Measurements from ENCODE around the gene KMT2B. TPM values are rescaled to one million over a fixed set of nuclear protein-coding genes. Genes with fewer than 3 reads are reported as not detected.
A peak's percentile ranks its signal among the peaks of the same experiment; 100 is the strongest.

KMT2B gene
- total RNA-seq, 1 donor, result 6.5 TPM

GRCh38 chr19:35748106-35749020 is 30.6 kb downstream of the KMT2B start, which contains the start of gene LIN37:
TSS of gene LIN37 (plus strand) at chr19:35748576. CDS start at chr19:35748725, 149 bp downstream.
- H3K27me3 ChIP-seq (ENCODE audit: insufficient read depth, low read length), result no peaks in the 10 kb centered on the region
- H3K36me3 ChIP-seq (ENCODE audit: insufficient read depth, low read length), result peaks cover 28% of the 10 kb centered on the region
- peak within 1 kb of the TSS; percentile 88 for H2AFZ ChIP-seq (ENCODE audit: low read length)
- H3K9me3 ChIP-seq (ENCODE audit: low read depth, low read length), result no peaks in the 10 kb centered on the region
- H3K4me3 ChIP-seq (ENCODE audit: insufficient read depth, low read length), result peak within 1 kb of the TSS; percentile 95
- H3K27ac ChIP-seq (ENCODE audit: low read depth, low read length), result peak within 1 kb of the TSS; percentile 82
- peaks cover 29% of the 10 kb centered on the region for H3K4me1 ChIP-seq (ENCODE audit: insufficient read depth, low read length)
- peak; percentile 99 for DNase-seq (ENCODE audit: insufficient read length, low spot score, missing footprints)
- H3K79me2 ChIP-seq (ENCODE audit: insufficient read depth, low read length), result peaks cover 43% of the 10 kb centered on the region
- H4K20me1 ChIP-seq (ENCODE audit: insufficient read depth, low read length), result peaks cover 11% of the 10 kb centered on the region
- TF ChIP-seq, protein P1, sequence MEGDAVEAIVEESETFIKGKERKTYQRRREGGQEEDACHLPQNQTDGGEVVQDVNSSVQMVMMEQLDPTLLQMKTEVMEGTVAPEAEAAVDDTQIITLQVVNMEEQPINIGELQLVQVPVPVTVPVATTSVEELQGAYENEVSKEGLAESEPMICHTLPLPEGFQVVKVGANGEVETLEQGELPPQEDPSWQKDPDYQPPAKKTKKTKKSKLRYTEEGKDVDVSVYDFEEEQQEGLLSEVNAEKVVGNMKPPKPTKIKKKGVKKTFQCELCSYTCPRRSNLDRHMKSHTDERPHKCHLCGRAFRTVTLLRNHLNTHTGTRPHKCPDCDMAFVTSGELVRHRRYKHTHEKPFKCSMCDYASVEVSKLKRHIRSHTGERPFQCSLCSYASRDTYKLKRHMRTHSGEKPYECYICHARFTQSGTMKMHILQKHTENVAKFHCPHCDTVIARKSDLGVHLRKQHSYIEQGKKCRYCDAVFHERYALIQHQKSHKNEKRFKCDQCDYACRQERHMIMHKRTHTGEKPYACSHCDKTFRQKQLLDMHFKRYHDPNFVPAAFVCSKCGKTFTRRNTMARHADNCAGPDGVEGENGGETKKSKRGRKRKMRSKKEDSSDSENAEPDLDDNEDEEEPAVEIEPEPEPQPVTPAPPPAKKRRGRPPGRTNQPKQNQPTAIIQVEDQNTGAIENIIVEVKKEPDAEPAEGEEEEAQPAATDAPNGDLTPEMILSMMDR (IDR thresholded peaks at IDR 0.05; ENCODE audit: extremely low read depth, low read depth, low read length), result no peak
- peak within 1 kb of the TSS; percentile 89 for H3K4me2 ChIP-seq (ENCODE audit: insufficient read depth, low read length)

DNA sequence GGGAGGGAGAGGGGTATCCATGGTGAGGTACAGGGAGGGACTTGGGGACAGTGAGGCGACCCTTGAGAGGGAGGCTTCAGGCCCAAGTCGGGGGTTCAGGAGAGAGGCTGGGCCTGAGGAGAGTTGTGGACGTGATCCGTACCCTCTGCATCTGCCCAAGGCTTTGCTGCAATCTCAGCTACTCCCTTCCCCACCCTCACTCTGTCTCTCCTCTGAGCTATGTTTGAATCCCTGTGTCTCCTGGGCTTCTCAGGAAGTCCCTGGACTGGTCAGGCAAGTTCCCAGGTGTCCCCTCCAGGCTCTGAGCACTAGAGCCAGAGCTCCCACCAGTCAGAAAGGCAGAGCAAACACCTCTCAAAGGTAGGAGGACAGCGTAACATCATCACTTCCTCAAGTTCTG is 32.4 kb downstream of the KMT2B start:
- Histone ChIP-seq H4K20me1 (ENCODE audit: insufficient read depth, low read length) (peaks cover 8% of the 10 kb centered on the region), H3K27ac (ENCODE audit: low read depth, low read length) (no peak overlapping the region), H3K4me2 (ENCODE audit: insufficient read depth, low read length) (peak overlapping the region; percentile 36), H3K9me3 (ENCODE audit: low read depth, low read length) (no peaks in the 10 kb centered on the region), H3K4me1 (ENCODE audit: insufficient read depth, low read length) (peaks cover 24% of the 10 kb centered on the region), H2AFZ (ENCODE audit: low read length) (no peak overlapping the region), H3K36me3 (ENCODE audit: insufficient read depth, low read length) (peaks cover 35% of the 10 kb centered on the region), H3K79me2 (ENCODE audit: insufficient read depth, low read length) (peaks cover 37% of the 10 kb centered on the region), H3K4me3 (ENCODE audit: insufficient read depth, low read length) (no peak overlapping the region), H3K27me3 (ENCODE audit: insufficient read depth, low read length) (no peaks in the 10 kb centered on the region)
- no peak for DNase-seq (ENCODE audit: insufficient read length, low spot score, missing footprints)
- TF ChIP-seq, protein P1 (IDR thresholded peaks at IDR 0.05; ENCODE audit: extremely low read depth, low read depth, low read length), result no peak

- DNase-seq (ENCODE audit: insufficient read length, low spot score, missing footprints), result no peak
- Histone ChIP-seq H3K36me3 (ENCODE audit: insufficient read depth, low read length) (peaks cover 31% of the 10 kb centered on the region), H3K4me2 (ENCODE audit: insufficient read depth, low read length) (no peak overlapping the region), H3K4me1 (ENCODE audit: insufficient read depth, low read length) (peaks cover 22% of the 10 kb centered on the region), H3K4me3 (ENCODE audit: insufficient read depth, low read length) (no peak overlapping the region), H3K27me3 (ENCODE audit: insufficient read depth, low read length) (no peaks in the 10 kb centered on the region), H4K20me1 (ENCODE audit: insufficient read depth, low read length) (peaks cover 8% of the 10 kb centered on the region), H3K27ac (ENCODE audit: low read depth, low read length) (no peak overlapping the region), H3K79me2 (ENCODE audit: insufficient read depth, low read length) (peaks cover 21% of the 10 kb centered on the region), H2AFZ (ENCODE audit: low read length) (no peak overlapping the region), H3K9me3 (ENCODE audit: low read depth, low read length) (no peaks in the 10 kb centered on the region)
- TF ChIP-seq, protein P1 (IDR thresholded peaks at IDR 0.05; ENCODE audit: extremely low read depth, low read depth, low read length), result no peak
Observed at GRCh38 chr19:35751839-35752745, 34.3 kb downstream of the KMT2B start.
